OCI-LY7 (cell line): Measurements from ENCODE around the gene ZDHHC3. TPM values are rescaled to one million over a fixed set of nuclear protein-coding genes. Genes with fewer than 3 reads are reported as not detected.

Source experiments
- BruUV-seq: library from RNA; stranded (reverse); fragments of 400-500 nt; replicated peaks from 2 replicates; lab custom pipeline; 2021; lab: Mats Ljungman, UMichigan
- CTCF ChIA-PET: fragments of 300-600 bp; sonication (Branson Sonifier 250); formaldehyde crosslinking; loops from one replicate; lab custom pipeline; 2022; ENCODE audit warnings: antibody characterized with exemption; ENCODE audit not compliant: unreplicated experiment; lab: Charles Lee
- POLR2A ChIA-PET: fragments of 300-600 bp; sonication (Branson Sonifier 250); formaldehyde crosslinking; loops from one replicate; lab custom pipeline; 2022; ENCODE audit warnings: antibody characterized with exemption; lab: Charles Lee
- DNase-seq: peaks from one replicate; pipeline ENCODE4 v3.0.0-alpha.2; 2015; ENCODE audit warnings: low spot score
- H2AFZ ChIP-seq: fragments of 200-600 bp; sonication (generic), shearing (Covaris generic); 2 replicates; pipeline ENCODE4 v1.6.1; 2014; ENCODE audit warnings: mild to moderate bottlenecking, antibody characterized with exemption, low read length, moderate library complexity
- H3K27ac ChIP-seq: fragments of 200-600 bp; sonication (generic); 2 replicates; pipeline ENCODE4 v1.5.1; 2014; ENCODE audit warnings: mixed run types, low read depth, mild to moderate bottlenecking, moderate library complexity, low read length, inconsistent platforms; ENCODE audit not compliant: poor library complexity, severe bottlenecking
- H3K36me3 ChIP-seq: fragments of 200-600 bp; sonication (generic); 2 replicates; pipeline ENCODE4 v1.6.1; 2014; ENCODE audit warnings: mild to moderate bottlenecking, antibody characterized with exemption, low read length, moderate library complexity, mixed read lengths; ENCODE audit not compliant: insufficient read depth
- H3K4me1 ChIP-seq: fragments of 200-600 bp; sonication (generic); 2 replicates; pipeline ENCODE4 v1.5.1; 2014; ENCODE audit warnings: mild to moderate bottlenecking, low read length; ENCODE audit not compliant: insufficient read depth, poor library complexity, severe bottlenecking
- H3K4me2 ChIP-seq: fragments of 200-600 bp; sonication (generic); 2 replicates; pipeline ENCODE4 v1.6.1; 2014; ENCODE audit warnings: mild to moderate bottlenecking, low read length
- H3K4me3 ChIP-seq: fragments of 200-600 bp; sonication (generic); 2 replicates; pipeline ENCODE4 v1.5.1; 2014; ENCODE audit warnings: mild to moderate bottlenecking, low read depth, low read length; ENCODE audit not compliant: poor library complexity, severe bottlenecking
- H3K79me2 ChIP-seq: fragments of 200-600 bp; sonication (generic); 2 replicates; pipeline ENCODE4 v1.6.1; 2016; ENCODE audit warnings: low read depth, mild to moderate bottlenecking, low read length, moderate library complexity, mixed read lengths; ENCODE audit not compliant: insufficient read depth
- H3K9me2 ChIP-seq: fragments of 200-600 bp; sonication (generic); 2 replicates; pipeline ENCODE4 v1.6.1; 2016; ENCODE audit warnings: mild to moderate bottlenecking, low read length, mixed read lengths; ENCODE audit not compliant: insufficient read depth
- H3K9me3 ChIP-seq: fragments of 200-600 bp; sonication (generic); 2 replicates; pipeline ENCODE4 v1.6.1; 2014; ENCODE audit warnings: mild to moderate bottlenecking, mixed run types, low read length, mixed read lengths
- H4K20me1 ChIP-seq: fragments of 200-600 bp; sonication (generic); 2 replicates; pipeline ENCODE4 v1.6.1; 2014; ENCODE audit warnings: mild to moderate bottlenecking, antibody characterized with exemption, low read length, moderate library complexity, mixed read lengths; ENCODE audit not compliant: insufficient read depth
- CTCF ChIP-seq: fragments of 200-600 bp; sonication (generic); conservative IDR thresholded peaks from 2 replicates; pipeline ENCODE4 v1.5.1; 2014; ENCODE audit warnings: mild to moderate bottlenecking, antibody characterized with exemption, low read length, moderate library complexity, mixed read lengths
- EZH2phosphoT487 ChIP-seq: fragments of 200-600 bp; sonication (generic); IDR thresholded peaks from 2 replicates; pipeline ENCODE4 v1.6.1; 2018; ENCODE audit warnings: low read depth, borderline replicate concordance, mild to moderate bottlenecking, mixed run types, antibody characterized with exemption, low read length, moderate library complexity, mixed read lengths
- intact Hi-C: fragments of 100-400 bp; cut with micrococcal nuclease; formaldehyde crosslinking; loops from one replicate; pipeline ENCODE4 v1.10.0; 2022; ENCODE audit not compliant: unreplicated experiment
- total RNA-seq, 2 experiments: library from RNA; depleted of rRNA in 1 of 2; stranded (reverse); fragments of >200 nt in 1 of 2; shearing (Covaris generic) in 1 of 2; gene quantifications; 2 replicates each; pipeline ENCODE4 v1.2.3, GENCODE V29; 2014 to 2022

ZDHHC3 gene
- total RNA-seq, 2 experiments from 2014 or later: 53.1 to 53.6 TPM

DNA sequence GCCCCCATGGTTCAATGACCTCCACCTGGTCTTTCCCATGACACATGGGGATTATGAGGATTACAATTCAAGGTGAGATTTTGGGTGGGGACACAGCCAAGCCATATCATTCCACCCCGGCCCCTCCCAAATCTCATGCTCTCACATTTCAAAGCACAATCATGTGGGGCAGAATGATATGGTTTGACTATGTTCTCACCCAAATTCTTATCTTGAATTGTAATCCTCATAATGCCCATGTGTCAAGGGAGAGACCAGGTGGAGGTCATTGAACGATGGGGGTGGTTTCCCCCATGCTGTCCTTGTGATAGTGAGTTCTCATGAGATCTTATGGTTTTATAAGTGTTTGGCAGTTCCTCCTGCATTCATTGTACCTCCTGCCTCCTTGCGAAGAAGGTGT lies 47.7 kb upstream of the ZDHHC3 start:
- ChIA-PET POLR2A (no interaction called here), CTCF (no interaction called here)
- Histone ChIP-seq H2AFZ (no peak overlapping the region), H3K9me3 (no peaks in the 10 kb centered on the region), H3K4me3 (no peak overlapping the region), H3K9me2 (no peaks in the 10 kb centered on the region), H3K4me1 (no peaks in the 10 kb centered on the region), H3K27ac (no peak overlapping the region), H3K79me2 (no peaks in the 10 kb centered on the region), H3K4me2 (no peak overlapping the region), H3K36me3 (no peaks in the 10 kb centered on the region), H4K20me1 (no peaks in the 10 kb centered on the region)
- no TSS peak for BruUV-seq
- intact Hi-C loops: no loop called here
- DNase-seq: no peak
- no peak for TF ChIP-seq CTCF
- no peak for TF ChIP-seq EZH2phosphoT487

DNA sequence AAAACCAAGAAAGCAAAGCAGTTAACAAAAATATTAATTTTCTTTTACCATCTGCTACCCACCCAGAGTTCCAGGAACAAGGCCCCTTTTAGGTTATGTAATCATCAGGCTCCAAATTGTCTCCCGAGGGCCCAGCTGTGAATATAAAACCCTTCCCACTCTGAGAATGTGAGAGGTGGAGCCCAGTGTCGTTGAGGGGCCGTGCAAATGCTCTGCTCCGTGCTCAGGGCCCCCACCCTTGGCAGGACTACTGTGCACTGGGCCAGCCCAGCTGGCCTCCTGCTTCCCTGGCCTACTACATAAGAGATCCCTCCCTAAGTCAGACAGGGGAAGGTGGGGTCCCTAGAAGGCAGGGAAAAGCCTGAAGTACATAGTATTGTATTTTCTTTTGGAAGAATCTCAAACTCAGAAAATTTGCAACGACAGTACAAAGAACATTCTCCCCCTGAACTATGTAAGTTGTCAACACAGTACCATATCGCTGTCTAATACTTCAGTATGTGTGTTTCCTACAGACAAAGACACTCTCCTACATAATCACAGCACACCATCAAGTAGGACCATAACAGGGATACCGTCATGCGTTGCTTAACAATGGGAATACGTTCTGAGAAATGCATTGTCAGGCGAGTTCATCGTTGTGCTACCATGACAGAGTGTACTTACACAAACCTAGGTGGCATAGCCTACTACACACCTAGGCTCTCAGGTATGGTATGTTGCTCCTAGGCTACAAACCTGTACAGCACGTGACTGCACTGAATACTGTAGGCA lies 45.7 kb upstream of the ZDHHC3 start:
- TF ChIP-seq EZH2phosphoT487 (no peak), CTCF (no peak)

DNA sequence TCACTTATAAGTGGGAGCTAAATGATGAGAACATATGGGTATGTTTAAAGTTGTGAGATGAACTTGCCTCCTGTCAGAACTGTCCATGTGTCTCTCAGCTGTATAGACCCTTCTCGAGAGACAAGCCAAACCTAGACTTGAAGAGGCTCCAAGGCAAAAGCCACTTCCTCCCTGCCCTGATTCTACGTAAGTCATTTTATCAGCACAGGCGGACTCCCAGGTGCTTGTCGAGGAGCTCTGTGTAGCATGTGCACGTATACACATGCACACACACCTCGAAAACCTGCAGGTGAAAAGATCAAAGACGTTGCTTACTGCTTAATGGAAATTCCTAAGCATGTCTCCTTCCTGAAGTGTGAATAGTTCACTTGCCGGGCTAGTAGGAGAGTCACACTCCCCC lies 44.6 kb upstream of the ZDHHC3 start:
- DNase-seq: no peak
- POLR2A ChIA-PET: interaction anchor here (1.1 kb wide), 1 partner anchor 9 kb away, joined by 3 read pairs; no protein-coding TSS in a partner anchor

More for the DNA sequence above, 45.7 kb upstream of the ZDHHC3 start:
- H3K79me2 ChIP-seq: no peaks in the 10 kb centered on the region
- no peak overlapping the region for H3K27ac ChIP-seq
- ChIA-PET CTCF (no interaction called here), POLR2A (no interaction called here)
- no peaks in the 10 kb centered on the region for H3K9me3 ChIP-seq
- no peaks in the 10 kb centered on the region for H3K4me1 ChIP-seq
- intact Hi-C loops: no loop called here
- no peak overlapping the region for H3K4me2 ChIP-seq
- H3K4me3 ChIP-seq: no peak overlapping the region
- no peak overlapping the region for H2AFZ ChIP-seq
- DNase-seq: no peak
- H3K9me2 ChIP-seq: no peaks in the 10 kb centered on the region
- H4K20me1 ChIP-seq: no peaks in the 10 kb centered on the region
- no TSS peak for BruUV-seq
- H3K36me3 ChIP-seq: no peaks in the 10 kb centered on the region

More for the DNA sequence above, 44.6 kb upstream of the ZDHHC3 start:
- Histone ChIP-seq H3K4me2 (no peak overlapping the region), H3K9me2 (no peaks in the 10 kb centered on the region), H3K36me3 (peaks cover 3% of the 10 kb centered on the region; the same call in 1 of the 2 replicates), H4K20me1 (no peaks in the 10 kb centered on the region), H3K79me2 (no peaks in the 10 kb centered on the region), H2AFZ (no peak overlapping the region), H3K4me1 (no peaks in the 10 kb centered on the region), H3K27ac (no peak overlapping the region), H3K9me3 (no peaks in the 10 kb centered on the region), H3K4me3 (no peak overlapping the region)
- CTCF ChIA-PET: interaction anchor here (0.6 kb wide), 1 partner anchor 509 kb away, joined by 3 read pairs; no protein-coding TSS in a partner anchor
- BruUV-seq: no TSS peak
- intact Hi-C loops: no loop called here
- no peak for TF ChIP-seq EZH2phosphoT487
